OCI-LY1 (cell line): ENCODE results near the gene LRRC40.

Source experiments
- H2AFZ ChIP-seq: fragments of 200-600 bp; sonication (generic), shearing (Covaris generic); 2 replicates; pipeline ENCODE4 v1.6.0; 2014; ENCODE audit warnings: antibody characterized with exemption, mild to moderate bottlenecking, low read length
- H3F3A ChIP-seq: fragments of 200-600 bp; sonication (generic), shearing (Covaris generic); 2 replicates; pipeline ENCODE4 v1.6.0; 2014; ENCODE audit warnings: mild to moderate bottlenecking, antibody characterized with exemption, low read length, moderate library complexity; ENCODE audit not compliant: insufficient read depth
- H3K27ac ChIP-seq: fragments of 200-600 bp; sonication (generic); 2 replicates; pipeline ENCODE4 v1.5.1; 2014; ENCODE audit warnings: low read length, mixed run types, mild to moderate bottlenecking, low read depth; ENCODE audit not compliant: poor library complexity, severe bottlenecking
- H3K27me3 ChIP-seq: fragments of 200-600 bp; sonication (generic); 2 replicates; pipeline ENCODE4 v1.6.0; 2014; ENCODE audit warnings: antibody characterized with exemption, mild to moderate bottlenecking, low read length, moderate library complexity; ENCODE audit not compliant: insufficient read depth
- H3K36me3 ChIP-seq: fragments of 200-600 bp; sonication (generic); 2 replicates; pipeline ENCODE4 v1.6.1; 2014; ENCODE audit warnings: mild to moderate bottlenecking, antibody characterized with exemption, low read length, moderate library complexity, mixed read lengths; ENCODE audit not compliant: insufficient read depth
- H3K4me1 ChIP-seq: fragments of 200-600 bp; sonication (generic); 2 replicates; pipeline ENCODE4 v1.5.1; 2014; ENCODE audit warnings: mild to moderate bottlenecking, low read length, moderate library complexity; ENCODE audit not compliant: insufficient read depth, severe bottlenecking
- H3K4me2 ChIP-seq: fragments of 200-600 bp; sonication (generic), shearing (Covaris generic); 2 replicates; pipeline ENCODE4 v1.6.1; 2014; ENCODE audit warnings: low read length
- H3K4me3 ChIP-seq: fragments of 200-600 bp; sonication (generic); 2 replicates; pipeline ENCODE4 v1.5.1; 2014; ENCODE audit warnings: low read length, low read depth, mild to moderate bottlenecking, mixed read lengths; ENCODE audit not compliant: poor library complexity, severe bottlenecking
- H3K79me2 ChIP-seq: fragments of 200-600 bp; shearing (Covaris generic); 2 replicates; pipeline ENCODE4 v1.6.1; 2016; ENCODE audit warnings: mixed run types, low read length, mixed read lengths; ENCODE audit not compliant: insufficient read depth
- H3K9ac ChIP-seq: fragments of 200-600 bp; sonication (generic), shearing (Covaris generic); 2 replicates; pipeline ENCODE4 v1.6.1; 2014; ENCODE audit warnings: mild to moderate bottlenecking, low read length, mixed read lengths
- H3K9me2 ChIP-seq: fragments of 200-600 bp; sonication (generic), shearing (Covaris generic); 2 replicates; pipeline ENCODE4 v1.6.1; 2014; ENCODE audit warnings: low read depth, mild to moderate bottlenecking, low read length, mixed read lengths
- H3K9me3 ChIP-seq: fragments of 200-600 bp; shearing (Covaris generic); 2 replicates; pipeline ENCODE4 v1.6.1; 2014; ENCODE audit warnings: low read length, mixed read lengths
- H4K20me1 ChIP-seq: fragments of 200-600 bp; sonication (generic), shearing (Covaris generic); 2 replicates; pipeline ENCODE4 v1.6.0; 2016; ENCODE audit warnings: mild to moderate bottlenecking, low read length; ENCODE audit not compliant: insufficient read depth
- EZH2 ChIP-seq: fragments of 200-600 bp; sonication (generic), shearing (Covaris generic); IDR thresholded peaks from 2 replicates; pipeline ENCODE4 v1.8.0; 2017; ENCODE audit warnings: borderline replicate concordance, mixed run types, mild to moderate bottlenecking, antibody characterized with exemption, low read length, moderate library complexity, mixed read lengths
- TF ChIP-seq, protein P1 (sequence below): fragments of 200-600 bp; sonication (generic), shearing (Covaris generic); IDR thresholded peaks from 2 replicates; pipeline ENCODE4 v1.5.1; 2017; ENCODE audit warnings: mild to moderate bottlenecking, antibody characterized with exemption, low read length, moderate library complexity, mixed read lengths

The LRRC40 gene

DNA sequence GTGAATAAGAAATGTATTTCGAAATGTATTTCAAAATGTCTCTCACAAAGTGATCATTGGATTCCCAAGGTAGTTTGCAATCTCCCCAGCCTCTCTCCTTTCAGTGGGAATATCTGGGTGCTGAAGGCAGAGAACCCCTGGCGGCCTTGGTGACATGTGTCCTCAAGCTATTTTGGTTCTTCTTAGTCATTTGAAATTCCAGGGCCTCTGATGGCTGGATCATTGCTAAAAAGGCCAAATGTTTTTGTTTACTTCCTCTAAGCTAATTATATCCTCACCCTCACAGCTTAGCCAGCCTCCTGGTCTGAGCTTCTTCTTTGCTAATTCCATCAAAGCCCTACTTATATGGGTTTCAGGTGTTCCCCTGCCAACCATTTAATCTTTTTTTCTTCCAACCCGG, 71.2 kb downstream of the LRRC40 start:
- no peak overlapping the region for H3K4me3 ChIP-seq
- H2AFZ ChIP-seq, result no peak overlapping the region
- H3K4me2 ChIP-seq, result no peak overlapping the region

DNA sequence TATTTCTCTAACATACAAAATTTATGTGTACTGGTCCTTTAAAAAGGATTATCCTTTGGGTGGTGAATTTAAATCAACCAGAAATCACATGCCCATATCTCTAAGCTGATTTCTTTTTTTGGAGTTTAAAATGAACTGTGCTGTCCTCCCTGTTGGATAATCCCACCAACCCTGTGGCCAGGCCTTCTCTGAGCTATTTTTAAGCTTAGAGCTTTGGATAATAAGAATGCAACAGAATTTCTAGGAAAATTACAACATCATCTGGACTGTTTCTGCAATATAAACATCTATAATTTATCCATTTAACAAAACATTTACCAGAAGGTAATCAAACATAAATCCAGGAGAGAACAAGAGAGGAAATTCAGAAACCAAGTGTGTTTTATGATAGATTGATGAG, 88.3 kb downstream of the LRRC40 start:
- H3K9me2 ChIP-seq, result no peaks in the 10 kb centered on the region
- H4K20me1 ChIP-seq, result no peaks in the 10 kb centered on the region
- H3K9me3 ChIP-seq, result no peaks in the 10 kb centered on the region
- H3K27me3 ChIP-seq, result no peaks in the 10 kb centered on the region
- no peak overlapping the region for H3K4me3 ChIP-seq
- no peaks in the 10 kb centered on the region; the same call in 1 of the 2 replicates for H3K79me2 ChIP-seq
- H3K9ac ChIP-seq, result no peak overlapping the region
- H3K36me3 ChIP-seq, result no peaks in the 10 kb centered on the region
- no peak overlapping the region for H2AFZ ChIP-seq
- H3K4me2 ChIP-seq, result no peak overlapping the region
- TF ChIP-seq, protein P1, sequence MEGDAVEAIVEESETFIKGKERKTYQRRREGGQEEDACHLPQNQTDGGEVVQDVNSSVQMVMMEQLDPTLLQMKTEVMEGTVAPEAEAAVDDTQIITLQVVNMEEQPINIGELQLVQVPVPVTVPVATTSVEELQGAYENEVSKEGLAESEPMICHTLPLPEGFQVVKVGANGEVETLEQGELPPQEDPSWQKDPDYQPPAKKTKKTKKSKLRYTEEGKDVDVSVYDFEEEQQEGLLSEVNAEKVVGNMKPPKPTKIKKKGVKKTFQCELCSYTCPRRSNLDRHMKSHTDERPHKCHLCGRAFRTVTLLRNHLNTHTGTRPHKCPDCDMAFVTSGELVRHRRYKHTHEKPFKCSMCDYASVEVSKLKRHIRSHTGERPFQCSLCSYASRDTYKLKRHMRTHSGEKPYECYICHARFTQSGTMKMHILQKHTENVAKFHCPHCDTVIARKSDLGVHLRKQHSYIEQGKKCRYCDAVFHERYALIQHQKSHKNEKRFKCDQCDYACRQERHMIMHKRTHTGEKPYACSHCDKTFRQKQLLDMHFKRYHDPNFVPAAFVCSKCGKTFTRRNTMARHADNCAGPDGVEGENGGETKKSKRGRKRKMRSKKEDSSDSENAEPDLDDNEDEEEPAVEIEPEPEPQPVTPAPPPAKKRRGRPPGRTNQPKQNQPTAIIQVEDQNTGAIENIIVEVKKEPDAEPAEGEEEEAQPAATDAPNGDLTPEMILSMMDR, result no peak
- no peak for TF ChIP-seq EZH2
- no peaks in the 10 kb centered on the region; the same call in 1 of the 2 replicates for H3F3A ChIP-seq
- no peak overlapping the region for H3K27ac ChIP-seq
- H3K4me1 ChIP-seq, result no peaks in the 10 kb centered on the region

More for the DNA sequence above, 71.2 kb downstream of the LRRC40 start:
- peaks cover 5% of the 10 kb centered on the region for H3K4me1 ChIP-seq
- H3K36me3 ChIP-seq, result no peaks in the 10 kb centered on the region
- H3K9me2 ChIP-seq, result no peaks in the 10 kb centered on the region
- H3K27me3 ChIP-seq, result no peaks in the 10 kb centered on the region
- TF ChIP-seq, protein P1, result no peak
- TF ChIP-seq EZH2, result no peak
- H3K79me2 ChIP-seq, result no peaks in the 10 kb centered on the region
- H3F3A ChIP-seq, result no peaks in the 10 kb centered on the region; the same call in 1 of the 2 replicates
- no peaks in the 10 kb centered on the region for H4K20me1 ChIP-seq
- no peak overlapping the region for H3K9ac ChIP-seq
- H3K9me3 ChIP-seq, result no peaks in the 10 kb centered on the region
- H3K27ac ChIP-seq, result no peak overlapping the region

DNA sequence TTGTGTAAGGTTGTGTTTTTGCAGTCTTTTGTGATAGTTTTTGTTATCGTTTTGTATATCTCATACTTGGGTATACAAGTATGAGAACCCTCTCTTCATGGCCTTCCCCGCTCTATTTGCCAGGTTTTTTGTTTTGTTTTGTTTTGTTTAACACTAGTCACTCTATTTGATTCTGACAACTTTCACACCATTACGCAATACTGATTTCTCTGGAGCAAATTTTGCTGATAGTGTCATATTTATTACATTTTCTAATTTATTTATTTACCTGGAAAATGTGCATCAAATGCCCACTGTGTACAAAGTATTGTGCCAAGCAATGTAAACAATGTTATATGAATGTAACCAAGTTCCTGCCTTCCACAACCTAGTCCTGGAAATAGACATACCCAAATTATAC, 90.1 kb downstream of the LRRC40 start:
- Histone ChIP-seq H3K27ac (no peak overlapping the region), H3K36me3 (no peaks in the 10 kb centered on the region), H3K4me3 (no peak overlapping the region), H3F3A (no peaks in the 10 kb centered on the region; the same call in 1 of the 2 replicates), H4K20me1 (no peaks in the 10 kb centered on the region), H3K4me1 (no peaks in the 10 kb centered on the region), H3K9me2 (no peaks in the 10 kb centered on the region), H3K9me3 (no peaks in the 10 kb centered on the region), H3K4me2 (no peak overlapping the region), H3K9ac (no peak overlapping the region), H3K27me3 (no peaks in the 10 kb centered on the region), H2AFZ (no peak overlapping the region), H3K79me2 (no peaks in the 10 kb centered on the region; the same call in 1 of the 2 replicates)
- no peak for TF ChIP-seq EZH2
- TF ChIP-seq, protein P1, result no peak
